GM19328 (cell line): ENCODE results near the gene PTPRN2.

Source experiments
- ATAC-seq: cut with Tn5 transposase; IDR thresholded peaks from one replicate; pipeline ENCODE4 v1.9.1; 2021; ENCODE audit warnings: mild to moderate bottlenecking, moderate library complexity; ENCODE audit not compliant: unreplicated experiment

The PTPRN2 gene

DNA sequence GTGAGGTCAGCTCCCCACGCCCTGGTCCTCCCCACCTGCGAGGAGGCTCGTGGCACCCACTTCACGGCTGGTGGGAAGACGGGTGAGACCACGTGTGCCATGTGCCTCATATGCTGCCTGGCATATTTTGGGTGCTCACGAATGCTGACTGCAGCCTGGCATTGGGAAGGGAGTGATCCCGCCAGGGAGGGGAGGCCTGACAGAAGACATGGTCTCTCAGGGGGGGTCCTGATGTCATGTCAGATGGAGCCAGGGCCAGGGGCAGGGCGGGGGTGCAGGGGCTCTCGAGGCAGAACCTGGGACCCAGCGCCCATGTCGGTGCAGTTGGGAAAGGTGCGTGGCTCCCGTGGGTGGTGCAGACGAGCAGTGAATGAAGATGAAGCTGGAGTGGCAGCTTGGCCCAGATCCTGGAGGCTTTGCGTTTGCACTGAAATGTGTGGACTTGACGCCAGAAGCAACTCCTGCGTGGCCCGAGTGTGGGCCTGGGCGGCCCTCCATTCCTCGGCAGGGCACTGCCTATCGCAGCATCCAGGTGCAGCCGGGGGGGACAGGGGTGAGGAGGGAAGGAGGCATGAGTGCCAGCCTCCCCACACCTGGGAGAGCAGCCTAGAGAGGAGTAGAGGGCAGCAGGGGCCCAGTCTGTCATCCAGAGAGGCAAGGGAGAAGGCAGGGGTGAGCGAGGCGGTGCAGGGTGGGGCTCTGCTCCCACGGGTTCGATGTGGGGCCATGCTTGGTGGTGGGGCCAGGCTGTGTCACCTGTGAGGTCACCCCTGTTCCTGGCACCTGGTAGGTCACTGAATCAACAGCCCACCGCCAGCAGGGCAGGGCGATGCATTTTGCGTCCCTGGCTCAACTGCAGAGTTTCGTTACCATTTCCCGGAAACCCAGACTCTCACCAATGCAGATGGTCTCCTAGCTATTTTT is 865.2 kb downstream of the PTPRN2 start:
- no peak for ATAC-seq

GRCh38 chr7:157721468-157722136 is 866.0 kb downstream of the PTPRN2 start:
- ATAC-seq, result no peak

DNA sequence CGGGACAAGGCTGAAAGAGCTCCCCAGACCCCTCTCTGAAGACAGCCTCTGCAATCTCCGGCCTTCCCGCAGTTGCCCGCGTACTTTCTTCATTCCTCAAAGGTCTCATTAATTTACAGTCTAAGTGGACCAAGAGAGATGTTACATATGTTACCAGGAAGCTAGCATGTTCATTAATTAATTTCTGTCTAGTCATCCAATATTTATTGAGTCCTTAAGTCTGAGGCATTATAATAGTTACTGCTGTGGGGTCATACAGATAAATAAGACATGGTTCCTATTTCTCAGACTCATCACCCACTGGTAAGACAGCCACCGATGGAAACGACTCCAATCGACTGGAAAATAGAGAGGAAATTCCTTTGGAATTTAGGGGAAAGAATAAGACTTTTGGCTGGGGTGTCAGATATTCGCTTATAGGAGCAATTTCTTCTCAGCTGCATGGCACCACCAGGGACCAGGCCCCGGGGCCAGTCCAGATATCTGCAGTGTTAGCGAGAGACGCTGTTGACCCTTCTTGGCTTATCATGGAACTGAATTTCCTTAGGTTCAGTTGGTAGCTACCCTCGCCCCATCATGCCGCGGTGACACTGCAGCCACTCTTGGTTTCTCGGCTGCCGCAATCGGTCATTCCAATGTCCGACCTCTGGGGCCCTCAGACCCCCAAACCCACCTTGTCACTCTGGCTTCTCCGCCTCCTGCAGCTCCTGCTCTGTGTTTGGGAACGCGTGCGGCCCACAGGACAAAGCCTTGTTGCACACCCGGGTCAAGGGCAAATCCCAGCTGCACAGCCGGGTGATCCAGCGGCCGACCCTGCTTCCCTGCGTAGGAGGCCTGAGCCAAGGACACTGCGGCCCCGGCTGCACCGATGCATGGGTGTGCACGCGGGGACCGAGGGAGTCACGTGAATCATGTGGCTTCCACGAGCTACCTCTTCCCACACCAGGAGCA is 867.6 kb downstream of the PTPRN2 start:
- no peak for ATAC-seq

DNA sequence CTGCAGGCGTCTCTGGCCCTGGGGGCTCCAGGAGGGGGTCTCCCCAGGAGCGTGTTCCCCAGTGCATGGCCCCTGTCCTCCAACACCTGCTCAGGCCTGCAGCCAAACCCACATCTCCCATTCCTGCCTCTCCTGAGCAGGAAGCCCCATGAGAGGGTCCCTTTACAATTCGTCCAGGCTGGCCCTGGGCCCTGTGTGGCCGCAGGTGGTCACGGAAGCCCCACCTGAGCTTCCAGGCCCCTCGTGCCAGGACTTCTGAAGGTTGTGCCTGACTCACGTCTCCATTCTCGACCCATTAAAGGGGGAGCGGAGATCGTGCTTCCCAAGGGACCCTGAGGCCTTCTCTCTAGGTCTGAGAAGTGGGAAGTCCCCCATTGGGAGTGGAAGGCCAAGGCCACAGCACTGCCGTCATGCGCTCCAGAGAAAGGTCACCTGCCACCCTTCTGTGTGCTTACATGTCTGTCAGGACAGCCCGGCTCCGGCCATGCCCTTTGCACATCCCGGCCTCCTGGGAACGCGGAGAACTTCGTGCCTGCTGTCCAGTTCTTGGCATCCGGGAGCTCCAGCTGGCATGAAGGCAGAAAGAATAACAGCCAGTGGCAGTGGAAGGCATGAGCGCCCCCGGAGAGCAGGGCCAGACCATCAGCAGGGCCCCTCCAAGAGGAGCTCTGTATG is 868.5 kb downstream of the PTPRN2 start:
- ATAC-seq, result no peak

DNA sequence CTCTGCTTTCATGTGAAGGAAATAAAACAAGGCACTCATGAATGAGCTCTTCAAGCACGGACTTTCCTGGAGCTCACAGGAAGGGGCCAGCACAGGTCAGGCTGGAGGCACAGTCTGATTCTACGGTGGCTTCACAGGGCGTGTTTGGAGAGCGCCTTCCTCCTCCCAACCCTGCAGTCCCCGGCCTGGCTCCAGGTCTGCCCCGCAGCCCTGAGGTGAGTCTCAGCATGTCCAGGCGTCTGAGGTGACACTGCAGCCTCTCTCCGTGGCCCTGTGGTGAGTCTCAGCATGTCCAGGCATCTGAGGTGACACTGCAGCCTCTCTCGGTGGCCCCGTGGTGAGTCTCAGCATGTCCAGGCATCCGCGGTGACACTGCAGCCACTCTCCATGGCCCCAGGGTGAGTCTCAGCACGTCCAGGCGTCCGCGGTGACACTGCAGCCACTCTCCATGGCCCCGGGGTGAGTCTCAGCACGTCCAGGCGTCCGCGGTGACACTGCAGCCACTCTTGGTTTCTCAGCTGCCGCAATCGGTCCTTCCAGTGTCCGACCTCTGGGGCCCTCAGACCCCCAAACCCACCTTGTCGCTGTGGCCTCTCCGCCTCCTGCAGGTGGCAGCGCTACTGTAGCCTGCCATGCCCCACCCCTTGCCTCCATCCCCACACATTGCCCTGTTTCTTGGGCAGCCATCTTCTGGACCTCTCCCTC is 869.2 kb downstream of the PTPRN2 start:
- ATAC-seq, result no peak

- ATAC-seq, result no peak
Measured at GRCh38 chr7:157717211-157718174, 870.1 kb downstream of the PTPRN2 start.

GRCh38 chr7:157715938-157716280 is 871.7 kb downstream of the PTPRN2 start:
- no peak for ATAC-seq

GRCh38 chr7:157715071-157715937 is 872.3 kb downstream of the PTPRN2 start:
- no peak for ATAC-seq

DNA sequence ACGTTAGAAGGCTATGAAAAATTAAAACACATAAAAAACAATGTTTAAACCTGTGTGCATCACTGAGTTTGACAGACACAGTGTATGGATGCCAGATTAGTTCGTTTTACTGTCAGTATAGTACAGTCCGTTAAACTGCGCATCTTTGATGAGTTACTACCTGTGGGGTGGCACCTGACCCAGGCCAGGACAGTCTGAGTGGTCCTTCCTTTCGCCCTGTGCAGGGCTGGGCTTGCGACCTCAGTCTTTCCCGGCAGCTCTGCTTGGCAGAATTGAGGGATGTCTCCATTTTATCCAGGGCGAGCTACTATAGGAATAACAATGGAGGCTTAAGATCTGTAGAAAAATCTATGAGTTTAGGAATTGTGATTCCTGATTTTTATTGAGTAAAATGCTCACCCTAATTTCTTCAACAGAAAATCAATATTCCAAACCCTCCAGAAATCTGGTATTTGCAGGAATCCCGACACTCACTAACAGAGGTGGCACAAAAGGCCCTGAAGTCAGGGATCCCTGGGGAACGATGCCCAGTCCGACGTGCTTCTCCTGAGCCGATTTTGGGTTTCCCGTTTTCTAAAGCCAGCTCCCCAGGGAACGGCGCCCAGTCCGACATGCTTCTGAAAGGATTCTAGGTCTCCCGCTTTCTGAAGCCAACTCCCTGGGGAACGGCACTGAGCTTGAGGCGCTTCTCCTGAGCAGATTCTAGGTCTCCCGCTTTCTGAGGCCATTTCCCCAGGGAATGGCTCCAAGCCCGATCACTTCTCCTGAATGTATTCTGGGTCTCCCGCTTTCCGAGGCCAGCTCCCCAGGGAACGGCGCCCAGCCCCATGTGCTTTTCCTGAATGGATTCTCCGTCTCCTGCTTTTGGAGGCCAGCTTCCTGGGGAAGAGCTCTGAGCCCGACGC is 873.2 kb downstream of the PTPRN2 start:
- ATAC-seq, result no peak

- no peak for ATAC-seq
Measured at GRCh38 chr7:157713591-157713990, 874.0 kb downstream of the PTPRN2 start.

- no peak for ATAC-seq
Measured at GRCh38 chr7:157712666-157713235, 874.9 kb downstream of the PTPRN2 start.

GRCh38 chr7:157711353-157711888 is 876.2 kb downstream of the PTPRN2 start:
- ATAC-seq, result no peak

GRCh38 chr7:157710396-157710795 is 877.2 kb downstream of the PTPRN2 start:
- no peak for ATAC-seq

GRCh38 chr7:157709531-157710251 is 877.9 kb downstream of the PTPRN2 start:
- ATAC-seq, result no peak

DNA sequence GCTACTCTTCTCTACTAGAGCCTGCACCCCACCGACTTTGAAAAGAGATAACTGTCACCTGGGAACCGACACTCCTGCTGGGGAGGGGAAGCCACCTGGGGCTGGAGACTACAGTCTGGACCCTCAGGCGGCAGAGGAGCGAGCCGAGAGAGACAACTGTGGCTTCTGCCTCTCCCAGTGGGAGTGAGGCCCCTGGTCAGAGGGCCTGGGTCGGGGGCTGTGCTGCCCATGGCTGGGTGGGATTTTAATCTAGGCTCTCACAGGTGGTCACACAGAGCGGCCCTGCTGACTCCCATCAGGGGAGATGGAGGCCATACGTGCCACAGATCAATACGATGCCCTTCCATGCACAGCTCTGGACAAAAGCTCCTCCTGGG is 878.7 kb downstream of the PTPRN2 start:
- no peak for ATAC-seq
